GM23338 (cell line): ENCODE measurements around the gene PPP2R2B. TPM values are rescaled to one million over a fixed set of nuclear protein-coding genes. Genes with fewer than 3 reads are reported as not detected.

Experiments
- ATAC-seq: fragments of 200-7000 bp; cut with Tn5 transposase; 3 replicates; pipeline ENCODE4 v1.9.1; 2020
- DNase-seq: peaks from one replicate; pipeline ENCODE4 v3.0.0-alpha.2; 2015; ENCODE audit warnings: low spot score
- H2AFZ ChIP-seq: fragments of 200-600 bp; sonication (generic); 2 replicates; pipeline ENCODE4 v1.8.0; 2016; ENCODE audit warnings: antibody characterized with exemption, mild to moderate bottlenecking, moderate library complexity
- H3F3A ChIP-seq: fragments of 200-600 bp; sonication (generic); replicated peaks from 2 replicates; pipeline ENCODE4 v1.8.0; 2017; ENCODE audit warnings: antibody characterized with exemption, mixed run types, low read depth
- H3K27ac ChIP-seq: fragments of 200-600 bp; sonication (generic); 2 replicates; pipeline ENCODE4 v1.6.1; 2016; ENCODE audit warnings: low read depth
- H3K27me3 ChIP-seq: fragments of 200-600 bp; sonication (generic); 2 replicates; pipeline ENCODE4 v1.8.0; 2016; ENCODE audit warnings: mild to moderate bottlenecking, mixed run types, moderate library complexity; ENCODE audit not compliant: insufficient read depth
- H3K36me3 ChIP-seq: fragments of 200-600 bp; sonication (generic); 2 replicates; pipeline ENCODE4 v1.8.0; 2016; ENCODE audit warnings: mild to moderate bottlenecking; ENCODE audit not compliant: insufficient read depth
- H3K4me1 ChIP-seq: fragments of 200-600 bp; sonication (generic); 2 replicates; pipeline ENCODE4 v1.8.0; 2016; ENCODE audit warnings: mild to moderate bottlenecking, moderate library complexity; ENCODE audit not compliant: insufficient read depth
- H3K4me2 ChIP-seq: fragments of 200-600 bp; sonication (generic); 2 replicates; pipeline ENCODE4 v1.7.1; 2017; ENCODE audit warnings: mixed run types
- H3K4me3 ChIP-seq: fragments of 200-600 bp; sonication (generic); 2 replicates; pipeline ENCODE4 v1.6.1; 2016; ENCODE audit warnings: mixed run types
- H3K79me2 ChIP-seq: fragments of 200-600 bp; sonication (generic); replicated peaks from 2 replicates; pipeline ENCODE4 v1.8.0; 2017; ENCODE audit warnings: mild to moderate bottlenecking; ENCODE audit not compliant: insufficient read depth
- H3K9me2 ChIP-seq: fragments of 200-600 bp; sonication (generic); 2 replicates; pipeline ENCODE4 v1.8.0; 2017; ENCODE audit not compliant: insufficient read depth
- H4K20me1 ChIP-seq: fragments of 200-600 bp; sonication (generic); replicated peaks from 2 replicates; pipeline ENCODE4 v1.8.0; 2017; ENCODE audit warnings: mild to moderate bottlenecking; ENCODE audit not compliant: insufficient read depth
- H3K27ac Mint-ChIP-seq: 2 replicates; pipeline ENCODE4 v1.8.0; 2020; ENCODE audit warnings: inconsistent platforms, mild to moderate bottlenecking, moderate library complexity, mixed read lengths
- H3K27me3 Mint-ChIP-seq: 3 replicates; pipeline ENCODE4 v1.8.0; 2022; ENCODE audit warnings: low read depth, mild to moderate bottlenecking, moderate library complexity, mixed read lengths, inconsistent platforms; ENCODE audit not compliant: insufficient read depth, poor library complexity
- H3K36me3 Mint-ChIP-seq: 3 replicates; pipeline ENCODE4 v1.8.0; 2021; ENCODE audit warnings: low read depth, mild to moderate bottlenecking, inconsistent platforms, moderate library complexity, mixed read lengths
- H3K4me1 Mint-ChIP-seq: 3 replicates; pipeline ENCODE4 v1.8.0; 2020; ENCODE audit warnings: mild to moderate bottlenecking, inconsistent platforms, mixed read lengths
- H3K4me3 Mint-ChIP-seq: 3 replicates; pipeline ENCODE4 v1.8.0; 2021; ENCODE audit warnings: moderate library complexity, mild to moderate bottlenecking, inconsistent platforms, mixed read lengths
- H3K9me3 Mint-ChIP-seq: 3 replicates; pipeline ENCODE4 v1.8.0; 2020; ENCODE audit warnings: moderate library complexity, mild to moderate bottlenecking, inconsistent platforms, mixed read lengths
- CTCF ChIP-seq, 2 experiments: fragments of 200-600 bp in 1 of 2; sonication (generic) in 1 of 2; conservative IDR thresholded peaks; 2 replicates each; pipeline versions ENCODE4 v1.5.1 to v1.6.1; 2016 to 2017; ENCODE audit warnings: antibody characterized with exemption in 2 of 2, low read depth in 2 of 2, mild to moderate bottlenecking in 2 of 2, moderate library complexity in 1 of 2
- ETS1 ChIP-seq: IDR thresholded peaks from 2 replicates; pipeline ENCODE4 v1.6.1; 2016; ENCODE audit warnings: antibody characterized with exemption
- EZH2 ChIP-seq: fragments of 200-600 bp; sonication (generic); IDR thresholded peaks from one replicate; pipeline ENCODE4 v1.8.0; 2017; ENCODE audit warnings: antibody characterized with exemption, mild to moderate bottlenecking, low read depth; ENCODE audit not compliant: unreplicated experiment
- EZH2phosphoT487 ChIP-seq: fragments of 200-600 bp; sonication (generic); IDR thresholded peaks from one replicate; pipeline ENCODE4 v1.8.1; 2018; ENCODE audit warnings: antibody characterized with exemption; ENCODE audit not compliant: unreplicated experiment
- JUNB ChIP-seq: IDR thresholded peaks from one replicate; pipeline ENCODE4 v1.6.1; 2016; ENCODE audit warnings: antibody characterized with exemption; ENCODE audit not compliant: unreplicated experiment
- NANOG ChIP-seq: IDR thresholded peaks from 2 replicates; pipeline ENCODE4 v1.6.1; 2016; ENCODE audit warnings: antibody characterized with exemption, borderline replicate concordance
- POLR2AphosphoS5 ChIP-seq: IDR thresholded peaks from 2 replicates; pipeline ENCODE4 v1.6.1; 2016; ENCODE audit warnings: antibody characterized with exemption, low read depth
- REST ChIP-seq: IDR thresholded peaks from one replicate; pipeline ENCODE4 v1.6.1; 2018; ENCODE audit warnings: antibody characterized with exemption; ENCODE audit not compliant: unreplicated experiment
- STAT1 ChIP-seq: IDR thresholded peaks from one replicate; pipeline ENCODE4 v1.6.1; 2016; ENCODE audit warnings: antibody characterized with exemption; ENCODE audit not compliant: unreplicated experiment
- ZNF114 ChIP-seq: fragments of 250-450 bp; sonication (Bioruptor Pico); IDR thresholded peaks from 2 replicates; pipeline ENCODE4 v1.5.0; 2020; ENCODE audit warnings: mild to moderate bottlenecking, moderate library complexity
- ZNF331 ChIP-seq: fragments of 250-450 bp; sonication (Bioruptor Pico); IDR thresholded peaks from 2 replicates; pipeline ENCODE4 v1.5.0; 2020; ENCODE audit warnings: low read depth, mild to moderate bottlenecking, moderate library complexity
- polyA plus RNA-seq: library from polyadenylated mRNA; unstranded; fragments of >200 nt; fragmentation: Nextera tagmentation; extraction: Ambion mirVana; gene quantifications from 2 replicates; pipeline ENCODE4 v1.2.1, GENCODE V29; 2016
- total RNA-seq: library from RNA; depleted of rRNA; stranded (reverse); fragments of >200 nt; shearing (Covaris generic); gene quantifications from 2 replicates; pipeline ENCODE4 v1.2.3, GENCODE V29; 2014

The PPP2R2B gene
- total and polyA plus RNA-seq, 2 experiments from 2014 or later = 21.3 to 33.9 TPM

GRCh38 chr5:146883511-146883910, 5.0 kb upstream of the PPP2R2B start (continued):
- TF ChIP-seq ETS1 = no peak
- no peak for TF ChIP-seq STAT1
- TF ChIP-seq POLR2AphosphoS5 = no peak
- no peak for TF ChIP-seq JUNB
- no peak for TF ChIP-seq ZNF331 (CRISPR knock-in tag)
- no peak for TF ChIP-seq ZNF114 (CRISPR knock-in tag)

- Histone ChIP-seq H4K20me1 (no peaks in the 10 kb centered on the region), H3K27ac (no peak overlapping the region), H3K9me2 (no peaks in the 10 kb centered on the region), H3K27me3 (peaks cover 40% of the 10 kb centered on the region), H3K79me2 (0 out of 2 replicates have a peak, but pooled peaks cover 7% of the 10 kb centered on the region), H3K4me3 (no peak overlapping the region), H3F3A (no peaks in the 10 kb centered on the region), H3K36me3 (no peaks in the 10 kb centered on the region), H2AFZ (no peak overlapping the region), H3K4me2 (no peak overlapping the region), H3K4me1 (peaks cover 21% of the 10 kb centered on the region)
- TF ChIP-seq NANOG = no peak
- TF ChIP-seq REST = no peak
- no peak for TF ChIP-seq JUNB
- TF ChIP-seq ETS1 = no peak
- no peak for TF ChIP-seq EZH2phosphoT487
- TF ChIP-seq ZNF114 (CRISPR knock-in tag) = no peak
- no peak for TF ChIP-seq ZNF331 (CRISPR knock-in tag)
- no peak for TF ChIP-seq EZH2
- no peak for TF ChIP-seq STAT1
- TF ChIP-seq CTCF (conservative IDR thresholded peaks at IDR 0.05; ENCODE audit: low read depth in 2 of 2) = no peak
- H3K27ac Mint-ChIP-seq = no peak overlapping the region
- H3K4me1 Mint-ChIP-seq = peaks cover 22% of the 10 kb centered on the region
- H3K4me3 Mint-ChIP-seq = no peak overlapping the region
- DNase-seq (no peak), ATAC-seq (no peak)
- H3K27me3 Mint-ChIP-seq = peaks cover 13% of the 10 kb centered on the region
- no peaks in the 10 kb centered on the region for H3K9me3 Mint-ChIP-seq
- no peaks in the 10 kb centered on the region for H3K36me3 Mint-ChIP-seq
Observed at GRCh38 chr5:146880966-146881365, 2.4 kb upstream of the PPP2R2B start.
